ENCODE results near the gene MSI2. TPM values are rescaled to one million over a fixed set of nuclear protein-coding genes. Genes with fewer than 3 reads are reported as not detected.

MSI2 gene
- total RNA-seq, 4 donors from 2014 or later = 19.7 to 35.8 (median 22.4) TPM

DNA sequence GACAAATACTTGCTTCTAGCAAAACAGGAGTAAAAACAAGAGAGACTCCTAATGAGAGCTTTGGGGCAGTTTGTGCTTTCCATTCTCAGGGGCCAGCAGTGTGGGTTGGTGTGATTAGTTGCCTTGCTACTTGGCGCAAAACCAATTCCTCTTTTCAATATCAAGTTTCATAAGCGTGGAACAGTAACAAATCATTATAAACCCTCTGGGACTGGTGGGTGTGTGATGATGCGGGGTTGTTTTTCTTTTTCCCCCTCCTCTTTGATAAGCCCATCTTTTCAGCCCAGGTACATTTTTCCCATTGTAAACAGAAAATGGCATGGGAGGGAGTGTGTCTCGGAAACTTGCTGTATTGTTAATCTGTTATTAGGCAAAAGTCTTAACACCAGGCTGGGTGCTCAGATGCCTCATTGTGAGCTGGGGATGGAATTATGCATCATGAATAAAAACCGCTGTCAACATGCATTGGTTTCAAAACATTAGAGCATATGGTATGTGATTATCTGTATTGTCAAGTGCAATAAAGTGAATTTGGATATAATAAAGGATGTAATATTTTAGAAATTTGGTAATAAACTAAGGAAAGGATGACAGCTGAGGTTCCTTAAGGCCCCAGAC lies 322.4 kb downstream of the MSI2 start:
- TF ChIP-seq POLR2A (IDR thresholded peaks at IDR 0.05) (no peak), POLR2AphosphoS5 (IDR thresholded peaks at IDR 0.05) (no peak), EP300 (IDR thresholded peaks at IDR 0.05) (no peak)
- TF ChIP-seq, protein P1, sequence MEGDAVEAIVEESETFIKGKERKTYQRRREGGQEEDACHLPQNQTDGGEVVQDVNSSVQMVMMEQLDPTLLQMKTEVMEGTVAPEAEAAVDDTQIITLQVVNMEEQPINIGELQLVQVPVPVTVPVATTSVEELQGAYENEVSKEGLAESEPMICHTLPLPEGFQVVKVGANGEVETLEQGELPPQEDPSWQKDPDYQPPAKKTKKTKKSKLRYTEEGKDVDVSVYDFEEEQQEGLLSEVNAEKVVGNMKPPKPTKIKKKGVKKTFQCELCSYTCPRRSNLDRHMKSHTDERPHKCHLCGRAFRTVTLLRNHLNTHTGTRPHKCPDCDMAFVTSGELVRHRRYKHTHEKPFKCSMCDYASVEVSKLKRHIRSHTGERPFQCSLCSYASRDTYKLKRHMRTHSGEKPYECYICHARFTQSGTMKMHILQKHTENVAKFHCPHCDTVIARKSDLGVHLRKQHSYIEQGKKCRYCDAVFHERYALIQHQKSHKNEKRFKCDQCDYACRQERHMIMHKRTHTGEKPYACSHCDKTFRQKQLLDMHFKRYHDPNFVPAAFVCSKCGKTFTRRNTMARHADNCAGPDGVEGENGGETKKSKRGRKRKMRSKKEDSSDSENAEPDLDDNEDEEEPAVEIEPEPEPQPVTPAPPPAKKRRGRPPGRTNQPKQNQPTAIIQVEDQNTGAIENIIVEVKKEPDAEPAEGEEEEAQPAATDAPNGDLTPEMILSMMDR (IDR thresholded peaks at IDR 0.05) = no peak
- no peak overlapping the region for H3K27ac ChIP-seq
- no peak overlapping the region for H3K4me3 ChIP-seq

DNA sequence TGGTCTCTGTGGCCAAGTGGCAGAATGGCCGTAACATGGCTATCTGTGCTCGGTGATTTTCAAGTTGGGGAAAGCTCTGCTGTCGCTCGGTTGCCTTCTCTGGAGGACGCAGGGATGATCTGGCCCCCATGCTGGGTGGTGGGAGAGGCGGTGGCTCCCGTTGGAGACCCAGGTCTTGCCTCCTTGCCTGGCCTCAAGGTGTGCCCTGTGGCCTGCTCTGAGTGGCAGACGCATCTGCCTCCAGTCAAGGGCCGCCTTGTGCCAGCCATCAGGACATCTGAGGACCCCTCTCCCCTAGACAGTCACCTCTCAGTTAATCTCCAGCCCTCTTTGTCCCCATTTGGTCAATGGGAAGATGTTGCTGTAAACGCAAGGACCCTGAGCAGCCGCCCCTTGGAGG lies 322.9 kb downstream of the MSI2 start:
- no peaks in the 10 kb centered on the region for H3K9me3 ChIP-seq
- no peak overlapping the region for H3K27ac ChIP-seq
- no peaks in the 10 kb centered on the region for H3K27me3 ChIP-seq
- no peak for TF ChIP-seq POLR2A (IDR thresholded peaks at IDR 0.05)
- no peak for TF ChIP-seq EP300 (IDR thresholded peaks at IDR 0.05)
- TF ChIP-seq, protein P1 (IDR thresholded peaks at IDR 0.05) = no peak
- no peak for TF ChIP-seq POLR2AphosphoS5 (IDR thresholded peaks at IDR 0.05)
- DNase-seq (ENCODE audit: low spot score in 2 of 2) = no peak
- H3K36me3 ChIP-seq = no peaks in the 10 kb centered on the region
- H3K4me3 ChIP-seq = no peak overlapping the region
- WGBS = 95% methylated on average over 11 of the region's 11 CpGs
- H3K4me1 ChIP-seq = peaks cover 14% of the 10 kb centered on the region

More for the DNA sequence above, 322.4 kb downstream of the MSI2 start:
- Histone ChIP-seq H3K27me3 (no peaks in the 10 kb centered on the region), H3K9me3 (no peaks in the 10 kb centered on the region), H3K4me1 (peaks cover 14% of the 10 kb centered on the region), H3K36me3 (no peaks in the 10 kb centered on the region)
- no peak for DNase-seq (ENCODE audit: low spot score in 2 of 2)
- 77% methylated on average over 5 of the region's 5 CpGs for WGBS

DNA sequence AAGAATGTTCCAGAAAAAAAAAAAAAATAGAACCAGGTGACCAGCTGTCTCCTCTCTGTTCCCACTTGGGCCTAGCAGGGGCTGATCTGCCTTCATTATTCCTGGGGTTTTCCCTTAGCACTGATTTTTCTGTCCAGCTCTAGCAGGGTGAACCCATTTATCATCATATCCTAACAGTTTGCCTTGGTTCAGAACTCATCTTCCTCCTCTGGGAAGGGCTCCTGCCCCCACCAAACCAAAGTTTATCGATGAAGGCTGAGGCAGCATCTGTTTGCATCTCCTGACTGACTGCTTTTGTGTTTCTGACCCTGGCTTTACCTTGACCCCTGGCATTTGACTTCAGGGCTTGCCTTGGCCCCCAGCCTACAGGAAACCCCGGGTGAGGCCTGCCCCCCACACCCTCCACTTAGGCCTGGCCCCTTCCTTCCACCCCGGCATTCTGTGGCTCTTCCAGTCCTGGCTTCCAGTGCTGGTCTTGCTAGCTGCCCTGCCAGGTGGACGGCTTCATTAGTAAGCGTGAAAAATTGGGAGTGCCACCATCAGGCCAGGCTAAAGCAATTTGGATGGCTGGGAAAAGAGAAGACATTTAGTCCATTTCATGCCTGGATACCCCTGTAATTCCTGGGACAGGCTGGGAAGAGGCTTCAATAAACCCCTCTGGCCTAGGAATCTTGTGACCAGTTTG lies 323.9 kb downstream of the MSI2 start:
- Histone ChIP-seq H3K27ac (no peak overlapping the region), H3K9me3 (no peaks in the 10 kb centered on the region), H3K4me3 (no peak overlapping the region), H3K27me3 (no peaks in the 10 kb centered on the region), H3K4me1 (peaks cover 14% of the 10 kb centered on the region), H3K36me3 (no peaks in the 10 kb centered on the region)
- no peak for DNase-seq (ENCODE audit: low spot score in 2 of 2)
- TF ChIP-seq POLR2AphosphoS5 (IDR thresholded peaks at IDR 0.05) (no peak), EP300 (IDR thresholded peaks at IDR 0.05) (no peak), POLR2A (IDR thresholded peaks at IDR 0.05) (no peak)
- TF ChIP-seq, protein P1 (IDR thresholded peaks at IDR 0.05) = no peak
- WGBS = 90% methylated on average over 5 of the region's 5 CpGs

DNA sequence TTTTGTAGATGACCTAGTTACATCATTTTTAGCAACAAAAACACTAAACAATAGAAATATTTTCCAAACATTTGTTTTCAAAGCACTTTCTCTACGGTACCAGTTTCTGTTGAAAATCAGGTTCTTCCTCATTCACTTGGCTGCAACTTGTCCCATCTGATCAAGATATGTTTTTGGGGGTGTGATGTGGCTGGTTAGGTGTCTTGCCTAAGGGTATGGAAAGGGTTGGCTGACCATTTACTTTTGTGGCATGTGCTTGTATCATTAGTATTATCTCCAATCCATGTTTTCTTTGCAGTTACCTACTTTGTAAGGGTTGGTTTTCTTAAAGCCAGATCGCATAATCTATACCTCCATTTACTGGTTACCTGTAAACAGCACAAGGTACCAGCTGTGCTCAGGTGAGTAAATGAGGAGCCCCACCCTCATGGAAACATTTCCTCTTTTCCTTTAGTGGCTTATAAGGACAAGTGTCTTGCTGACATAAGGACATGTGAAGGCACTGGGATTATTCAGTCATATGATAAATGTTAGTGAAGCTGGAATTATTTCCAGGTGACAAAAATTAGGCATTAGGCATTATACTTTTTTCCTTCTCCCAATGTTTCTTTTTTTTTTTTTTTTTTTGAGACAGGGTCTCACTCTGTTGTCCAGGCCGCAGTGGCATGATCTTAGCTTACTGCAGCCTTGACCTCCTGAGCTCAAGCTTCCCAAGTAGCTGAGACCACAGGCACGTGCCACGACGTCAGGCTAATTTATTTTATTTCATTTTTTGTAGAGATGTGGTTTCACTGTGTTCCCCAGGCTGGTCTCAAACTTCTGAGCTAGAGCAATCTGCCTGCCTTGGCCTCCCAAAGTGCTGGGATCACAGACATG lies 326.8 kb downstream of the MSI2 start:
- no peak for DNase-seq (ENCODE audit: low spot score in 2 of 2)
- no peak overlapping the region for H3K27ac ChIP-seq
- 64% methylated on average over 6 of the region's 6 CpGs for WGBS

More for the DNA sequence above, 326.8 kb downstream of the MSI2 start:
- Histone ChIP-seq H3K4me3 (no peak overlapping the region), H3K27me3 (peaks cover 6% of the 10 kb centered on the region), H3K4me1 (peaks cover 7% of the 10 kb centered on the region), H3K36me3 (no peaks in the 10 kb centered on the region), H3K9me3 (no peaks in the 10 kb centered on the region)
- TF ChIP-seq, protein P1 (IDR thresholded peaks at IDR 0.05) = no peak
- no peak for TF ChIP-seq POLR2A (IDR thresholded peaks at IDR 0.05)
- no peak for TF ChIP-seq POLR2AphosphoS5 (IDR thresholded peaks at IDR 0.05)
- TF ChIP-seq EP300 (IDR thresholded peaks at IDR 0.05) = no peak

All from suprapubic skin (tissue), 4 donors.